Trophoblast cell (in vitro differentiated cells and primary cell): ENCODE measurements around the gene ADAMTS3.

Experiments
- DNase-seq, 2 donors: peaks; one replicate each; pipeline ENCODE4 v3.0.0-alpha.2; 2016
- H2AFZ ChIP-seq: 2 replicates; pipeline ENCODE4 v1.6.1; 2013; ENCODE audit warnings: low read length, moderate library complexity, mild to moderate bottlenecking; ENCODE audit not compliant: insufficient read depth, poor library complexity
- H2AK5ac ChIP-seq: 2 replicates; pipeline ENCODE4 v1.6.1; 2013; ENCODE audit warnings: mild to moderate bottlenecking, low read length
- H2BK120ac ChIP-seq: 2 replicates; pipeline ENCODE4 v1.6.1; 2013; ENCODE audit warnings: low read length, mild to moderate bottlenecking, moderate library complexity; ENCODE audit not compliant: insufficient read depth, poor library complexity
- H2BK12ac ChIP-seq: 2 replicates; pipeline ENCODE4 v1.6.1; 2013; ENCODE audit warnings: mild to moderate bottlenecking, low read length, moderate library complexity
- H2BK5ac ChIP-seq: 2 replicates; pipeline ENCODE4 v1.6.1; 2013; ENCODE audit warnings: low read length, low read depth, moderate library complexity, mild to moderate bottlenecking; ENCODE audit not compliant: poor library complexity
- H3K14ac ChIP-seq: 2 replicates; pipeline ENCODE4 v1.6.1; 2013; ENCODE audit warnings: mild to moderate bottlenecking, low read length
- H3K18ac ChIP-seq: 2 replicates; pipeline ENCODE4 v1.6.1; 2013; ENCODE audit warnings: mild to moderate bottlenecking, low read length
- H3K23ac ChIP-seq: 2 replicates; pipeline ENCODE4 v1.6.1; 2013; ENCODE audit warnings: low read length
- H3K27ac ChIP-seq: 2 replicates; pipeline ENCODE4 v1.5.1; 2013; ENCODE audit warnings: low read depth, mild to moderate bottlenecking, inconsistent platforms, low read length, moderate library complexity
- H3K27me3 ChIP-seq: 2 replicates; pipeline ENCODE4 v1.6.1; 2013; ENCODE audit warnings: inconsistent platforms, mild to moderate bottlenecking, low read length, moderate library complexity; ENCODE audit not compliant: insufficient read depth
- H3K36me3 ChIP-seq, 2 experiments: 1 replicate in 1 of 2; 2 replicates in 1 of 2; pipeline ENCODE4 v1.6.1; 2013; ENCODE audit warnings: low read length in 2 of 2, mild to moderate bottlenecking in 2 of 2, moderate library complexity in 1 of 2; ENCODE audit not compliant: insufficient read depth in 2 of 2, control insufficient read depth in 1 of 2
- H3K4ac ChIP-seq: 2 replicates; pipeline ENCODE4 v1.6.1; 2013; ENCODE audit warnings: low read depth, mild to moderate bottlenecking, low read length, moderate library complexity
- H3K4me1 ChIP-seq, 2 experiments: 1 replicate in 1 of 2; 2 replicates in 1 of 2; pipeline ENCODE4 v1.6.1; 2013; ENCODE audit warnings: low read length in 2 of 2, mild to moderate bottlenecking in 2 of 2, moderate library complexity in 1 of 2; ENCODE audit not compliant: insufficient read depth in 2 of 2, control insufficient read depth in 1 of 2
- H3K4me2 ChIP-seq: 2 replicates; pipeline ENCODE4 v1.6.1; 2013; ENCODE audit warnings: inconsistent platforms, mild to moderate bottlenecking, low read length, moderate library complexity
- H3K4me3 ChIP-seq: 2 replicates; pipeline ENCODE4 v1.5.1; 2013; ENCODE audit warnings: mild to moderate bottlenecking, low read depth, low read length, inconsistent platforms
- H3K79me1 ChIP-seq: one replicate; pipeline ENCODE4 v1.6.1; 2013; ENCODE audit warnings: low read length
- H3K79me2 ChIP-seq: 2 replicates; pipeline ENCODE4 v1.6.1; 2013; ENCODE audit warnings: low read length, mild to moderate bottlenecking; ENCODE audit not compliant: control insufficient read depth, insufficient read depth, poor library complexity
- H3K9ac ChIP-seq: 2 replicates; pipeline ENCODE4 v1.6.1; 2013; ENCODE audit warnings: mild to moderate bottlenecking, low read length
- H3K9me3 ChIP-seq: 2 replicates; pipeline ENCODE4 v1.6.1; 2013; ENCODE audit warnings: low read depth, mild to moderate bottlenecking, control low read depth, inconsistent platforms, low read length; ENCODE audit not compliant: insufficient read depth
- H4K12ac ChIP-seq: 2 replicates; pipeline ENCODE4 v1.6.1; 2013; ENCODE audit warnings: low read depth, mild to moderate bottlenecking, low read length, moderate library complexity
- H4K8ac ChIP-seq: 2 replicates; pipeline ENCODE4 v1.6.1; 2013; ENCODE audit warnings: low read depth, mild to moderate bottlenecking, low read length, moderate library complexity
- H4K91ac ChIP-seq: one replicate; pipeline ENCODE4 v1.6.1; 2013; ENCODE audit warnings: low read depth, mild to moderate bottlenecking, low read length, moderate library complexity
- WGBS: extraction: QIAGEN DNeasy Blood & Tissue Kit; methylation state at CpG from one replicate; pipeline ENCODE4 v1.1.7; 2013; ENCODE audit warnings: missing lambda C conversion rate; ENCODE audit not compliant: insufficient read length, insufficient coverage; ENCODE audit errors: extremely low coverage; 5-methylcytosine and 5-hydroxymethylcytosine counted together

Gene ADAMTS3

GRCh38 chr4:72375073-72375736 is 193.8 kb downstream of the ADAMTS3 start:
- Histone ChIP-seq H4K8ac (no peak overlapping the region), H3K79me2 (no peaks in the 10 kb centered on the region), H2BK12ac (no peak overlapping the region), H2AK5ac (no peak overlapping the region), H3K27me3 (no peaks in the 10 kb centered on the region), H3K9me3 (no peaks in the 10 kb centered on the region), H2AFZ (no peak overlapping the region), H3K27ac (no peak overlapping the region), H4K12ac (no peak overlapping the region), H3K23ac (no peak overlapping the region), H3K4me3 (no peak overlapping the region), H3K9ac (no peak overlapping the region), H3K36me3 (no peaks in the 10 kb centered on the region), H4K91ac (no peak overlapping the region), H3K4me1 (peaks cover 0 to 2% of the 10 kb centered on the region in 2 experiments), H2BK5ac (no peak overlapping the region), H2BK120ac (no peak overlapping the region), H3K79me1 (no peaks in the 10 kb centered on the region), H3K18ac (no peak overlapping the region), H3K4me2 (no peak overlapping the region), H3K14ac (no peak overlapping the region), H3K4ac (no peak overlapping the region)
- peak; percentile 71 to 74 for DNase-seq
- no CpG with 5 or more reads among the region's 4 CpGs for WGBS

GRCh38 chr4:72374159-72374558 is 194.9 kb downstream of the ADAMTS3 start:
- H3K4me2 ChIP-seq = no peak overlapping the region
- no peak overlapping the region for H2AK5ac ChIP-seq
- no peak overlapping the region for H3K18ac ChIP-seq
- no peaks in the 10 kb centered on the region for H3K79me2 ChIP-seq
- no peaks in the 10 kb centered on the region for H3K9me3 ChIP-seq
- H3K14ac ChIP-seq = no peak overlapping the region
- no peak overlapping the region for H3K4me3 ChIP-seq
- H4K91ac ChIP-seq = no peak overlapping the region
- no peaks in the 10 kb centered on the region for H3K27me3 ChIP-seq
- H2AFZ ChIP-seq = no peak overlapping the region
- no peaks in the 10 kb centered on the region for H3K36me3 ChIP-seq
- H3K4ac ChIP-seq = no peak overlapping the region
- no peak overlapping the region for H4K8ac ChIP-seq
- no peak overlapping the region for H3K9ac ChIP-seq
- H3K79me1 ChIP-seq = no peaks in the 10 kb centered on the region
- no peak for DNase-seq
- H2BK5ac ChIP-seq = no peak overlapping the region
- WGBS = no CpG with 5 or more reads among the region's 1 CpG
- H3K23ac ChIP-seq = no peak overlapping the region
- peaks cover 0 to 2% of the 10 kb centered on the region in 2 experiments for H3K4me1 ChIP-seq
- H3K27ac ChIP-seq = no peak overlapping the region
- H4K12ac ChIP-seq = no peak overlapping the region
- H2BK12ac ChIP-seq = no peak overlapping the region
- H2BK120ac ChIP-seq = no peak overlapping the region

DNA sequence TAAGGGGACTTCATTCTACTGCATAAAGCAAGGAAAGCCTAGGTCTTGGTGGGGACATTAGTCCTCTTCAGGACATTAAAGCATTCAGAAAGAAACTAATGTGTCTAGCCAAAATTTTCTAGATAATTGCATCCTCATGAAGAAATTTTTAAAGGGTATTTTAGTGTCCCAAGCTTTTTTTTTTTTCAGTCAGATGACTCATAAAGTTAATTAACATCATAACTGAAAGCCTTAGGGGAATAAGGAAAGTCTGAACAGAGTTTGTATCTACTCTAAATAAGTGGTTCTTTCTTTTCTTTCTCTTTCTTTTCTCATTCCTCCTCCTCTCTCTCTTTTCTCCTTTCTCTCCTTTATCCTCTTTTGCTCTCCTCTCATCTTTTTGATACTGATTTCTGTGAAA is 202.4 kb downstream of the ADAMTS3 start:
- no peak for DNase-seq
- Histone ChIP-seq H3K18ac (no peak overlapping the region), H3K79me1 (no peaks in the 10 kb centered on the region), H2AFZ (no peak overlapping the region), H2AK5ac (no peak overlapping the region), H3K79me2 (no peaks in the 10 kb centered on the region), H3K9ac (no peak overlapping the region), H3K27me3 (no peaks in the 10 kb centered on the region), H3K36me3 (no peaks in the 10 kb centered on the region), H3K4me2 (no peak overlapping the region), H2BK12ac (no peak overlapping the region), H3K9me3 (no peaks in the 10 kb centered on the region), H4K8ac (no peak overlapping the region), H3K14ac (no peak overlapping the region), H3K27ac (no peak overlapping the region), H3K23ac (no peak overlapping the region), H4K12ac (no peak overlapping the region), H2BK120ac (no peak overlapping the region), H2BK5ac (no peak overlapping the region), H3K4me1 (no peaks in the 10 kb centered on the region), H3K4me3 (no peak overlapping the region), H4K91ac (no peak overlapping the region), H3K4ac (no peak overlapping the region)

DNA sequence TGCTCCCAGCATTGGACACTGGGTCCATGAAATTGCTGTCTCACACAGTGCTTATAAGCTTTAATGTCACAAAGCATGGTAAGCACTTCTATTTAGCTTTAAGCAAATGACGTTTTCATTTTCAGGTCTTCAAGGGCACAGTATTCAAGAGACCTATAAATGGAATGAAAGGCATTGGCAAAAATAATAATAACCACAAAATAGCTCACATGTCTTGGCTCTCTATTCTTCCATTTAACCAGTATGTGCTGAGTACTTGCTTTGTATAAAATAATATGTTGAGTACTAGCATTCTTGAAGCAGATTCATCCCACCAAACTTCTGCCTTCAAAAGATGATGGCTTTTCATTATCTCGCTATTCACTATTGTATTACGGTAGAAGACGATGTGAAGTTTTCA is 203.0 kb downstream of the ADAMTS3 start:
- DNase-seq = no peak
- Histone ChIP-seq H3K23ac (no peak overlapping the region), H3K27me3 (no peaks in the 10 kb centered on the region), H2BK5ac (no peak overlapping the region), H2AK5ac (no peak overlapping the region), H3K4me1 (no peaks in the 10 kb centered on the region), H3K14ac (no peak overlapping the region), H4K12ac (no peak overlapping the region), H3K9ac (no peak overlapping the region), H3K4me3 (no peak overlapping the region), H4K91ac (no peak overlapping the region), H2BK120ac (no peak overlapping the region), H3K4ac (no peak overlapping the region), H3K79me1 (no peaks in the 10 kb centered on the region), H2AFZ (no peak overlapping the region), H3K36me3 (no peaks in the 10 kb centered on the region), H3K18ac (no peak overlapping the region), H3K79me2 (no peaks in the 10 kb centered on the region), H3K4me2 (no peak overlapping the region), H3K27ac (no peak overlapping the region), H3K9me3 (no peaks in the 10 kb centered on the region), H2BK12ac (no peak overlapping the region), H4K8ac (no peak overlapping the region)
- no CpG with 5 or more reads among the region's 4 CpGs for WGBS
